ENCODE measurements around the gene TMEM101.
A peak's percentile ranks its signal among the peaks of the same experiment; 100 is the strongest.
"Not testable (repeated sequence)": the region's sequence is repeated elsewhere in the genome, so short reads cannot be mapped to it uniquely, and the experiment has no call there.

Gene TMEM101

DNA sequence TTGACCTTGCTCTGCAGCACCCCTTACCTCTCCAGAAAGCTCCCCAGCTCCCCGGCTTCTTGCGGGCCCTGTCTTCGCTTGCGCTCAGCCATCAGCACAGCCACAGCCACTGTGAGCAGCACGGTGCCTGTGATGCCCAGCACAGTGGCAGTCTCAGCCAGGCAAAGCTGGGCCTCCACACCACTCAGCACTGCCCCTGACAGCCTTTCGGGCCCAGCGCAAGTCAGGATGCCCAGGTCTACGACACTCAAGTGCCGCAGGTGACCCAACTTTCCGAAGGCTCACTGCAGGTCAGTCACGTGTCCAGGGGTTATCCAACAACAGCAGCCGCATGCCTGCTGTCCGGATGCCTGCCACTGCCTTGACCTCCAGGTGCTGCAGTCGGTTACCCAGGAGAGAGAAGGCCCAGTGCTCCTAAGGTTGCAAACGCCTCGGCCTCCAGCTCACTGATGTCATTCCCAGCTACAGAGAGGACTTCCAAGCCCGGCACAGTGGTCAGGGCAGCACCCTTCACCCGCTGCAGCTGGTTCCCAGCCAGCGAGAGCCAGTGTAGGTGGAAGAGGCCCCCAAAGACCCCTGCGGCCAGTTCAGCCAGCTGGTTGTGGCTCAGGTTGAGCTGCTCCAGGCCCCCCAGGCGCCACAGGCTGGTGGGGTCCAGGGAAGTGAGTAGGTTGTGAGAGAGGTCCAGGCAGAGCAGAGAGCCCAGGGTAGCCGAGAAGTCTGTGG, 8.9 kb upstream of the TMEM101 start:
- DNase-seq, result no peak

DNA sequence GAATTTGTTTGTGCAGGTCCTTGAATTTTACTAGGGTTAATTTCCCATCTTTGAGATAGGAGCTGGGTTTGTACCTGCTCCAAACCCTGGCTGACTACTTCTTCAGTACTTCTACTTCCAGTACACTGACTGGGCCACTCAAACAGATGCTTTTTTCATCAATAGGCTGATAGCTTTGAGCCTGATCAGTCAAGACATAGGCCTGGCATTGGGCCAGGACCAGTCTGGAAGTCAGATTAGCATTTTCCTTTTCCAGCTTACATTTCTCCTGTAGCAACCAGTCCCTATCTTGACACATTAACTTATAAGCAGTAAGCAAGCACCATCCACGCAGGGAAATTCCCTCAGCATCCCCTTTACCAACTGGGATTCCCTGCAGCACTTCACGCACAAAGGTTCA, 7.5 kb upstream of the TMEM101 start:
- no peak for DNase-seq

DNA sequence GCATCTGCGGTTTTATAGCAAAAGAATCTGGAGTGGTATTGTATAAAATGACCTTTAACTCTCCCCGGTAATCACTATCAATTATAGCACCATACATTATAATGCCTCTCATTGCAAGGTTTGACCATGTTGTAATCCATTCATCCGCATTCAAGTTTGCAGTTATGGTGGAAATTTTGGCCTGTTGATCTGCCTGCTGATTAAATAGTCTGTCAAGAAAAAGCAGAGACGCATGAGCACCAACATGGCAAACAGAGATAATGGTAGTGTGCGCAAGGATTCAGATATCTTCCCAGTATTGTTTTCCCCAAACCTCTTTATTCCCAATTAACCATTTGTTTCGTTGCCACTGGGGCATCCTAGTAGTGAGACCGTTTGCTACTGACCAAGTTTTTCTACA, 6.5 kb upstream of the TMEM101 start:
- DNase-seq, result not testable (repeated sequence)

DNA sequence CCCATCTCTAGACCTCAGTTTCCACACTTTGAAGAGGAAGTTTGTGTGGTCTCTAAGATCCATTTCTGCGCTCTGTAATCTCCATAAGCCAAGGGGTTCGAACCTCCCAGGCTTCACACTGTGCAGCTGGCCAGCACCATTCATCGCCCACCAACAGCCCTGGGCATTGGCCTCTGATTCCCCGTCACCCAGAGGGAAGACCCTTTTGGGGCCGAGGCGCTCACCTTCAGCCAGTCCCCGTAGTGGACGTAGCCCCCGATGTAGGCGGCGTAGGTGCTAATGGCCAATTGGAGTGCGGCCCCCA, 678 bp downstream of the TMEM101 start:
- no peak for DNase-seq

DNA sequence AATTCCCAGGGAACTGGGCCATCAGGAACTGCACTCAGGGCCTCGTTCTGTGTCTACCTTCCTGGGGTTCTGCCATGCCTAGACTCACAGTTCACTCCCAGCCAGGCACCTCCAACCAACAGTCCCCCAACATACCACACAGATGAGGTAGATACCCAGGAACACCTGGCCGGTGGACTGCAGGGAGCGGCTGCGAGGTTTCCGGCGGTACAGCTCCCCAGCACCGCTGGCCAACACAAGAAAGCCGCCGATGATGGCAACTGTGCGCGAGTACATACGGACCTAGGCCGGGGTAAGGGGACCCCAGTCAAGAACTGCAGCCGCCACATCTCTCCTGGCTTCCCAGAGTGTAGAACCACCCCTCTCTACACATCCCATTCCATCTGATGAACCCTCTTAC, 1.9 kb downstream of the TMEM101 start:
- DNase-seq, result no peak

DNA sequence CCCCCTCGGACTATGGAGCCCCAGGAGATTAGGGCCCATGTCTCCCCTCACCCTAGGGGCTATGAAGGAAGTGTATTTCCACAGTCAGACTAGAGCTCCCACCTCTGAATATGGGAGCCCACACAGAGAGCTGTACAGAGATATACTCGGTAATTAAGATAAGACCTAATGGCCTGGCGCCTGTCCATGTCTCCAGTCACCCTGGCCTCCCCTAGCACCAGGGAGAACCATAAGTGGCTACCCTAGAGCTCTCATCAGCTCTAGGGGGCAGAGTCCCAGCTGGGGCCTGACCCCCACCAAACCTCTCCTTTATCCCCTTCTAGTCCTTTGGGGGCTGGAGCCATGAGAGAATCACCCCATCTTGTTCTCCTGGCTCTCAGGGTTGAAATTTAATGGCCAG, 2.4 kb downstream of the TMEM101 start:
- no peak for DNase-seq

DNA sequence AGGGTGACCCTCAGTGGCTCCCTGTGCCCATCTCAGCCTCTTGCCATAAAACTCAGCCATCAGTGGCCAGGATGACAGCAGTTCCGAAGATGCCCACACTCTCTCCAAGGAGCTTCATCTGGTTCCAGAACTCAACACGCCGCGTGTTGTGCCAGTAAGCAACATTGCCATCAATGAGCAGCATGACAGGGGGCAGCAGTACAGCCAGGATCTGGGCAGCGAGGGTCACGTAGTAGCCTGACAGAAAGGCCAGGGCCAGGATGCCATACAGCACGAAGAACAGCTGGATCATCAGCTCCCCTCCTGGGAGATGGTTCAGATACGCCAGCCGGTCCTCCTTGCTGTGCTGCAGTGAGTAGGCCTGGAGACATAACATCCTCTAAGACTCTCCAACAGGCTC, 2.9 kb downstream of the TMEM101 start:
- no peak for DNase-seq

DNA sequence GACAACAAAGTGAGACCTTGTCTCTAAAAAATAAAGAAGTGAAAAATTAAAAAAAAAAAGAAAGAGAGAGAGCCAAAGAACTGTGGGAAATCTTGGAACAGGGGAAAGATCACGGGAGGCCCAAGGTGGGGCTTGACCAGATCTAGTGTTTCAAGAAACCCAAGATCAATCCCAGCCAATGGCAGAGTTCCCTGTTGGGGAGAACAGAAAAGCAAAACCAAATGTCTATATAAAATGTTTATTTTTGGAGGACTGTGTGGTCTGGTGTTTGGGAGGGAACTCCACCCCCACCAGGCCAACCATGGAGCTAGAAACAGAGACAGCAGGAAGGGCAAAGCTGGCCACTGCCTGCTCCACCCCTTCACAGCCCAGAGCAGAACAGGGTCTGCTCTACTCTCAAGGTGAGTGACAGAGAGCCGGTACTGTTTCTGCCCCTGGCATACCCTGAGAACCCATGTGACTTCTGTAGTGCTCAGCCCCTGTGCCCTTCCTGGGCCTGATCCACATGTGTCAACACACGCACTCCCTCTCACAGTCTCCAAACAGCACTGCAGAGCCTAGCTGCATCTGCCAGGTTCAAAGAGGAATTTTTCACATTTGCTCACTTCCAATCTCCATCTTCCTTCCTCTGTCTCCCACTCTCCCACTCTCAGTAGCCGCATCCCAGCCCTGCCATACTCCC, 3.7 kb downstream of the TMEM101 start:
- DNase-seq, result no peak

DNA sequence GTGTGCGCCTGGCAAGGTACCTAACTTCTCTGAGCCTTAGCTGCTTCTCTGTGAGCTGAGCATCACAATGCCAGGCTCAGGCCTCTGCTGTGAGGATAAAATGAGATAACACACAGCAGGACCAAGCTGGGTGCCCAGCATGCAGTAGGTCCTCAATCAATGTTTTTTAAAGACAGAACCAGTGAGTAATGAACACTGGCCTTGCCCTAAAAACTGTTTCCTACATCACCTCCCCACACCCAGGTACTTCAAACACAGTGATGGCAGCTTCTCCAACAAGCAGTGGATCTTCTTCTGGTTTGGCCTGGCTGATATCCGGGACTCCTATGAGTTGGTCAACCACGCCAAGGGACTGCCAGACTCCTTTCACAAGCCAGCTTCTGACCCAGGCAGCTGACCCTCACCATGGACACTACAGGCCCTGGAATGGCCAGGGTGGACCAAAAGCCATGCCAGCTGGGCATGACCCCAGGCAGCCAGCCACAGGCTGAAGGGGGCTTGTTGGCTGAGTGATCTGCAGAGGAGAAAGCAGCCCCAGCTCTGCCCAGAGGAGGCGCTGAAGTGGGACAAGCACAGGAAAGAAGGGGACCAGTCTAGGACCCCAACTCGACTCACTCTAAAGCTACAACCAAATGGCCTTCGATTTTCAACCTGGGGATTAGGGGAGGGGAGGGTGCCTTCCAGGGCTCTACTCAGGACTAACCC, 6.4 kb downstream of the TMEM101 start:
- DNase-seq, result no peak

DNA sequence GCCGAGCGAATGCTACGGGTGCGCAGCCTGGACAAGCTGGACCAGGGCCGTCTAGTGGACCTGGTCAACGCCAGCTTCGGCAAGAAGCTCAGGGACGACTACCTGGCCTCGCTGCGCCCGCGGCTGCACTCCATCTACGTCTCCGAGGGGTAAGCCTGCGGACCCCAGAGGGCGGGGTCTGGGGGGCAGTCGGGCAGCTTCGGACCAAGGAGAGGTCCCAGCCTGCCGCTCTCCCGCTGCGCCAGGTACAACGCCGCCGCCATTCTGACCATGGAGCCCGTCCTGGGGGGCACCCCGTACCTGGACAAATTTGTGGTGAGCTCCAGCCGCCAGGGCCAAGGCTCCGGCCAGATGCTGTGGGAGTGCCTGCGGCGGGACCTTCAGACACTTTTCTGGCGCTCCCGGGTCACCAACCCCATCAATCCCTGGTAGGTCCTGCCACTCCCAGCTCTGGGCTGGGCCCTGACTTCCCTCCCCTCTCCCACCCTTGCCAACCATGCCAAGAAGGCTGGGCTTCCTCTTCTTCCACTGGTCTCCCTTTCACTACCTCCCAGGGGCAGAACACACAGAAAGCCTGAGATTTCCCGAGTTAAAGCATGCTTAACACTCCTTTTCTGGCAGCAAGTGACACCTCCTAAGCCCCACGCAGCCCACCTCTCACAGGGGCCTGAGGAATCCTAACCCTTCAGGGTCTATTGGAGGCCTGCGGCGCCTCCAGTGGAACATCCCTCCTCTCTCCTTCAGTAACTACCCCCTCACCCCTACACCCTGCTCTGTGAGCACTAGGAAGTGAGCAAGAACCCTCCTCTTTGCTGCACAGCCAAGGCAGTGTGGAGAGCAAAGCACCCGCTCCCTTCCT, 7.2 kb downstream of the TMEM101 start:
- no peak for DNase-seq

DNA sequence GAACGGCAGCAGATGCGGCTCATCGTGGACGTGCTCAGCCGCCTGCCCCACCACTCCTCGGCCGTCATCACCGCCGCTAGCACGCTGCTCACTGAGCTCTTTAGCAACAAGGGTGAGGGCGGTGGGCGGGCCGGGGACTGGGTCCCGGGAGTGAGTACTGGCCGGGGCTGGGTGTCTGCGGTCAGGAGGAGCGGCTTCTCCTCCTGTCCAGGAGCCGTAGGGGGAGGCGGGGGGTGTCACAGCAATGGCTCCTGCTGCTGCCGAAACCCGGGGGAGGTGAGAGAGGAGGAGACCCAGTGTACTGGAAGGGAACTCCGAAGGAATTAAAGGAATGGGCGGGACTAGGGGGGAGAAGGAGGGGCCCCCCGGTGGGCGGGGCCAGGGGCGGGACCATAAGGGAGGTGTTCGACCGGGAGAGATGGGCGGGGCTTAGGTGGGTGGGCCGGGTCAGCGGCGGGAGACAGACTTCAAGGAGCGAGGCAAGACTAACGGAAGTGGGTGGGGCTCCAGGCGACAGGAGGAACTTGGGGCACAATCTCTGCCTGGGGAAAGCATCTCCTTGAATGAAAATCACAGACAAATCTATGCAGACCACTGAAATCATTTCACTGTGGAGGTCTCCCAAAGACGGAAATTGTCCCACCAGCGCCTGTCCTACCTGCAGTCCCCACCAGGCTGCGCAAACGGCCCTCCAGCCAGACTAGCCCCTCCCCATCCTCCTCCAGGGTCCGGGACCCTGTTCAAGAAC, 8.0 kb downstream of the TMEM101 start:
- DNase-seq, result peak; percentile 85

DNA sequence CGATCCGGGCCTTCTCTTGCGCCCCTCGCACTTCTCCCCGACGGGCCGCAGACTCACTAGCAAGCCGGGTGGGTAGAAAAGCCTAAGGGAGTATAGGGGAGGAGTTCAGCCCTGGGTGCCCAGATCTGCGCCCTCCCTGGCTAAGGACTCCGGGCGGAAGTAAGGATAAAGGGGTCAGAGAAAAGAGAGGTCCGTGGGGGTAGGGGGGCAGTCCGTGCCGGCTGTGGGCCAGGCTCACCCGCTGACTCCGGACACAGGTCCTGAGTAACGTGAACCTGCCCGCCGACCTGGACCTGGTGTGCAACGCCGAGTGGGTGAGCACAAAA, 8.5 kb downstream of the TMEM101 start:
- peak; percentile 42 for DNase-seq

DNA sequence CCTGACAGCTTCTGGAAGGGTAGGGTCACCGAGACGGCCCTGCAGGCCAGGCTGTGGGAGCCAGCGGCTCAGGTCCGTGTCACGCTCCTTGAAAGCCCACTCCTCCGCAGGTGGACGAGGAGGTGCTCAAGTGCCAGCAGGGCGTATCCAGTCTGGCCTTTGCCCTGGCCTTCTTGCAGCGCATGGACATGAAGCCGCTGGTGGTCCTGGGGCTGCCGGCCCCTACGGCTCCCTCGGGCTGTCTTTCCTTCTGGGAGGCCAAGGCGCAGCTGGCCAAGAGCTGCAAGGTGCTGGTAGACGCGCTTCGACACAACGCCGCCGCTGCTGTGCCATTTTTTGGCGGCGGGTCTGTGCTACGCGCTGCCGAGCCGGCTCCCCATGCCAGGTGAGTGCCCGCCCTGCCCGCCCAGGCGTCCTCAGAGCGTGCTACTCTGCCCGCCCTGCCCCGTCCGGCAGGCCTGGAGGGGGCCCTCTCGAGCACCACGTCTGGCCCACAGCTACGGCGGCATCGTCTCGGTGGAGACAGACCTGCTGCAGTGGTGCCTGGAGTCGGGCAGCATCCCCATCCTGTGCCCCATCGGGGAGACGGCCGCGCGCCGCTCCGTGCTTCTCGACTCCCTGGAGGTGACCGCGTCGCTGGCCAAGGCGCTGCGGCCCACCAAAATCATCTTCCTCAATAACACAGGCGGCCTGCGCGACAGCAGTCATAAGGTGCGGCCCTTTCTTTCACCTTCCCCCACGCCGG, 9.1 kb downstream of the TMEM101 start:
- DNase-seq, result peak; percentile 26

DNA sequence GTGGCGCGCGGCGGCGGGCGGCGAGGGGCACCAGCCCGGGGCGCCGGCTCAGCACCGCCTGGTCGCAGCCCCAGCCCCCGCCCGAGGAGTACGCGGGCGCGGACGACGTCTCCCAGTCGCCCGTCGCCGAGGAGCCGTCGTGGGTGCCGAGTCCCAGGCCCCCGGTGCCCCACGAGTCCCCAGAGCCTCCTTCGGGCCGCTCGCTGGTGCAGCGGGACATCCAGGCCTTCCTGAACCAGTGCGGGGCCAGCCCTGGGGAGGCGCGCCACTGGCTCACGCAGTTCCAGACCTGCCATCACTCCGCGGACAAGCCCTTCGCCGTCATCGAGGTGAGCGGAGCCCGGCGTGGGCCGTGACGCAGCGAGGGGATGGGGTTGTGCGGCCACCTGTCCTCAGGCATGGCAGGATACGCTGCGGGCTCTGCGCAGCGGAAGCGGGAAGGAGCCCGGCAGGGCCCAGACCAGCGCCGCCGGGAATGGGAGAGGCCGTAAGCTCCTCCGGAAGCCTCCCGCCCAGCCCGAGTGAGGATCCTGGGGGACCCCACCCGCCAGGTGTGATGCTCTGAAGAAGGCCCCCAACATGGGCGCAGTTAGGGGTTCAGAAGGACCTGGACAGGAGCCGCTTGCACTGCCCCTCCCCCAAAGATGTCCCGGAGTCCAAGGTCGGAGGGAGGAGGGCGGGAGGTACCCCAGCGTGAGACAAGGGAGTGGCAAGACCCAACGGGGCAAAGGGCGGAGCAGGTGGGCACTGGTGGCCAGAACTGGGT, 9.8 kb downstream of the TMEM101 start:
- no peak for DNase-seq

DNA sequence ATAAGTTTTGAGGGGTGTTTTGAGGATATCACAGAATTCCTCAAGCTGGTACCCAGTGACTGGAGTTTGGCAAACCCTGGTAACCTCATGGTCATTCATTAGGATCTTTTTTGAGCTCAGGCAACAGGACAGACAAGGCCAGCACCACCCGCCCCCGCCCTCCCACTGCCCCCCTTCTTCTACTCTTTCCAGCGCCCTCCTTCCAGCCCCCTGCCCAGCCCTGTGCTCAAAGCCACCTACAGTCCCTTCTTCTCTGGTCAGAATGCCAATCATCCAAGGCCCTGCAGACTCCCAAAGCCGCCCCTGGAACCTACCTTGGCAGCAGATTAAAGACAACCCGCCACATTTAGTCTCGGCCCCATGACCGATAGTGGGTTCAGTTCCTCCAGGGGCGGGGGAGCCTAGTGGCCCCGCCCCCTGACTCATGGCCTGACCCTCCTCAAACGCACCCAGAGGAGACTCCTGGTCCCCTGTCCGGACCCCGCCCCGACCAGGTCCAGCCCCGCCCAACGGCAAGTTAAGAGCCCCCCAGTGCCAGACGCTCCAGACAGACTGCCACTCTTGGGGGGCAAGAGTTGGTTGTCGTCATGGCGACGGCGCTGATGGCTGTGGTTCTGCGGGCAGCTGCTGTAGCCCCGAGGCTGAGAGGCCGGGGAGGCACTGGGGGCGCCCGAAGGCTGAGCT, 10.5 kb downstream of the TMEM101 start, which contains the start of gene NAGS:
Gene NAGS, plus strand, starts transcription at position 546 of the 684 bp plus-strand sequence. Its CDS starts 42 bp downstream, at position 588.
- DNase-seq, result no peak

DNA sequence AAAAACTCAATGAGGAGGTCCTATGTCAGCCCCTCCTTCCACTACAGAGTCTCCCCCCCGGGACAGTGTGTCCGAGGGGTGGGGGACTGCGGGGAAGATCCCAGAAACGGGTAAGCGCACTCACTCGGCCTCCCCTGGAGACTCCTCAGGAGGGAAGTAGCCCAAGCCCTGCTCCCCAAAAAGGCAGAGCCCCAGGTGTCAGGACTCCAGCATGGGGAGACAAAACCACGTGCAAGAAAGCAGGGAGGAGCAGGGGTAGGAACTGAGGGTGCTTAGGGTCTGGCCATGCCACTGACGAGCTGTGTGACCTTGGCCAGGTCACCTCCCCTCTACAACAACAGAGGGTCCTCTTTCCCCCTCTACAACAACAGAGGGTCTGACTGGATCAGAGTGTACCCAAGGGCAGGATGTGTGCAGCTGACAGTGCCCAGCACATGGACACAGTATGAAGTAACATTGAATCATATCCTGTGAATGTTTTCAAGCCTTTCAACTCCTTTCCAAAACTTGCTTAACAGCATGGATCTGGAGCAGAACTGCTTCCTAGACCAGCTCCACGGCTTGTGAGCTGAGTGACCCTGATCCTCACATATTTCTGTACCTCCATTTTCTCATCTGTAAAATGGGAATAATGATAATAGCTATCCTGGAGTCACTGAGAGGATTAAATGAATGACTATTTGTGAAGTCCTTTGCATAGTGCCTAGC, 12.5 kb downstream of the TMEM101 start:
- no peak for DNase-seq

DNA sequence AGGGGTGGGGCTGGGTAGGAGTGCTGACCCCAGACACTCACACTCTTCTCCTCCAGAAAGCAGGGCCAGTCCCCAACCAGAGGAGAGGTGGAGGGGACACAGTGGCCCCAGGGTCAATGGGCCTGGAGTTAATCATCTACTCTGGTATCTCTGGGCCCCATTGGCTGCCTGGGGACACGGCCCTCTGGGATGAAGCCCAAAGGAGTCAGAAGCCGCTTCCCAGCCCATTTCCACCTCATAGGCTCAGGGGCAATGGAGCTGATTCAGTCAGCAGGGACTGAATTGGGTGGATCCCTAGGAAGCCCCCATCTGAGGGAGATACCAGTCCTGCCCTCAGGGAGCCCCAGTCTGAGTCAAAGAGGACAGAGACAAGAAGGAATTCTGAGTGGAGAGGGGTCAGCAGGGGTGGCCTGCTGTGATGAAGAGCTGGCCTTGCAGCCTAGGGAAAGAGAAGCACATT, 13.3 kb downstream of the TMEM101 start:
- no peak for DNase-seq

DNA sequence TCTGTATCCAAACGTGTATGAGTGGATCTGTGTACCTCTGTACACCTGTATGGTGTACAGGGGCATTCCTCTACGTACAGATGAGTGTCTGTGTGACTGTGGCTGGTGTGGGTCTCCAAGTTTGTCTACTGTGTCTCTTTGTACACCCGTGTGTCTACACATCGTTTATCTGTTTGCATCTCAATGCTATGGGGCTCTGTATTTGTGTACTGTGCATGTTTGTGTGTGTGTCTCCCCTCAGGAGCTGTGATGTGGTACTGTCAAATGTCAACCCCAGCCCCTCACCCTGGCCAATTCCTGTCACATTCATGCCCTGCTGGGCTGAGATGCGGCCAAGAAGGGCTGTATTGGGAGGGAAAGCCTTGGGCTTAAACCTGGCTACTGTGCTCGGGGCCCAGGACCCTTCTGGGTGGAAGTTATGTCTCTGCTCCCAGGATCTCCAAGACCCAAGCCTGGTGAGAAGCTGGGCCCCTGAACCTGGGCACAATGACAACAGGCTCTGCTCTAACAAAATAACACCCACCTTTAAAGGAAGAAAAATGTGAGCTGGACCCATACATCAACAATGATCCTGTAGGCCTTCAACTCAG, 13.8 kb downstream of the TMEM101 start:
- no peak for DNase-seq

DNA sequence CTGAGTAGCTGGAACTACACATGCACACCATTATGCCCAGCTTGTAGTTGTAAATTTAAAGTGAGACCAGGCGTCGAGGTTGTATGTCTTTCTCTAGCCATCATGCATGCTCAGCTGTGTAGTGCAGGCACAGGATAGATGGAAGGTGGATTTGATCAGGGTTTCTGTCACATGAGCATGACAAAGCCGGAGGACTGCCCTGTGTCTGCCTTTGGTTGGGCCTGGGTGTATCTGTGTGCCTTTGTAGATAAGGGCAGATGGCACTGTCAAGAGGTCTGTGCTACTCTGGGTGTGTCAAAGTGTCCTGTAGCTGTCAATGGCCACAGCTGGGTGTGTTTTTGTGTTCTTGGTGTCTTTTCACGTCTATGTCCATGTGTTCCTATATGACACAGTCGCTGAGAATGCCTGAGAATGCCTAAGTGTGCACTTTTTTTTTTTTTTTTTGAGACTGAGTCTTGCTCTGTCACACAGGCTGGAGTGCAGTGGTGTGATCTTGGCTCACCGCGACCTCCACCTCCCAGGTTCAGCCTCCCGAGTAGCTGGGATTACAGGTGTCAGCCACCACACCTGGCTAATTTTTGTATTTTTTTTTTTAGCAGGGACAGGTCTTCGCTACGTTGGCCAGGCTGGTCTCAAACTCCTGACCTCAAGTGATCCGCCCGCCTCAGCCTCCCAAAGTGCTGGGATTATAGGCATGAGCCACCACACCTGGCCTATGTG, 14.5 kb downstream of the TMEM101 start:
- no peak for DNase-seq
